Stimulated activated CD8-positive, alpha-beta memory T cell treated with anti-CD3 and anti-CD28 coated beads, Interleukin-15, amount 100 ng/mL, for 24 hours (primary cell): Measurements from ENCODE around the gene CHCHD3.

Experiments used
- DNase-seq: peaks from one replicate; pipeline ENCODE4 v3.0.0-alpha.2; 2020; ENCODE audit warnings: low read depth

Gene CHCHD3

GRCh38 chr7:132739271-132739955 is 342.5 kb downstream of the CHCHD3 start:
- DNase-seq = no peak

GRCh38 chr7:132738254-132738653 is 343.6 kb downstream of the CHCHD3 start:
- DNase-seq = no peak

- DNase-seq = no peak
Measured at GRCh38 chr7:132735476-132735875, 346.4 kb downstream of the CHCHD3 start.
